Measurements from ENCODE around the gene SIK3. TPM values are rescaled to one million over a fixed set of nuclear protein-coding genes. Genes with fewer than 3 reads are reported as not detected.

The SIK3 gene
- total RNA-seq, 1 donor from 2014 or later: 32.0 TPM

DNA sequence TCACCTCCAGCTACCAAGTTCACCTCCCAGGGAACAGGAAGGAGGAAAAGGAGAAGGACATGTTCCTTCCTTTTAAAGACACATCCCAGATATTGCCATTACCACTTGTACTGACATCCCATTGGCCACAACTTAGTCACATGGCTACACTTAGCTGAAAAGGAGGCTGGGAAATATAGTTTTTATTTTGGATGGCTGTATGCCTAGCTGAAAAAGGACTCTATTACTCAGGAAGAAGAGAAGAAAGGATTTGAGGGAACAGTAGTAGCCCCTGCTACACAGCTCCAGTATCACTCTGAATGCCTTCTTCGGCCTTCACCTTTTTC, 304.5 kb downstream of the SIK3 start:
- DNase-seq: peak; percentile 12

Small RNA genes lying within 50 kb of the gene (small RNA-seq; reads per million reads assigned to genes)
- gene AP000936.3 (ENCODE audit: low replicate concordance) (not detected), gene RNY4P6 (ENCODE audit: low replicate concordance) (0.94 reads per million, percentile 84 among the genes with 10 or more reads in this experiment)

Other genes starting within 250 kb of the SIK3 start
- gene PAFAH1B2, start 45.9 kb upstream of the SIK3 start, total RNA-seq: 88.1 TPM
- gene SIDT2, start 80.3 kb upstream of the SIK3 start, total RNA-seq: 24.7 TPM
- 119 TPM for gene TAGLN, start 100.9 kb upstream of the SIK3 start, total RNA-seq
- 42.2 TPM for gene PCSK7, start 133.6 kb upstream of the SIK3 start, total RNA-seq
- gene RNF214, start 134.2 kb upstream of the SIK3 start, total RNA-seq: 16.3 TPM
- gene BACE1-AS, start 192.9 kb upstream of the SIK3 start, total RNA-seq: 4.9 TPM
- 29.1 TPM for gene BACE1, start 217.8 kb upstream of the SIK3 start, total RNA-seq
- 25.8 TPM for gene CEP164, start 229.4 kb upstream of the SIK3 start, total RNA-seq

All from tongue (tissue), 3 donors.